NCI-H128 (cell line): Measurements from ENCODE around the gene BOLL.
"Not testable (repeated sequence)": the region's sequence is repeated elsewhere in the genome, so short reads cannot be mapped to it uniquely, and the experiment has no call there.

ENCODE experiments used
- DNase-seq: peaks from one replicate; lab custom pipeline; 2025; ENCODE audit not compliant: unreplicated experiment; lab: John Stamatoyannopoulos, UW

BOLL gene, protein sequence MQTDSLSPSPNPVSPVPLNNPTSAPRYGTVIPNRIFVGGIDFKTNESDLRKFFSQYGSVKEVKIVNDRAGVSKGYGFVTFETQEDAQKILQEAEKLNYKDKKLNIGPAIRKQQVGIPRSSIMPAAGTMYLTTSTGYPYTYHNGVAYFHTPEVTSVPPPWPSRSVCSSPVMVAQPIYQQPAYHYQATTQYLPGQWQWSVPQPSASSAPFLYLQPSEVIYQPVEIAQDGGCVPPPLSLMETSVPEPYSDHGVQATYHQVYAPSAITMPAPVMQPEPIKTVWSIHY

GRCh38 chr2:197784956-197785941 lies at the start of gene BOLL:
Gene BOLL, minus strand, starts transcription at chr2:197785319. Its CDS starts 3,469 bp downstream, at chr2:197781850.
- no peak for DNase-seq

- DNase-seq = not testable (repeated sequence)
These were observed 49.7 kb upstream of the BOLL start for GRCh38 chr2:197834771-197835170.

GRCh38 chr2:197828464-197829135 lies 43.5 kb upstream of the BOLL start:
- no peak for DNase-seq

- DNase-seq = no peak
These were observed 42.5 kb upstream of the BOLL start for GRCh38 chr2:197827618-197828017.

- no peak for DNase-seq
These were observed 37.2 kb upstream of the BOLL start for GRCh38 chr2:197822333-197822732.

DNA sequence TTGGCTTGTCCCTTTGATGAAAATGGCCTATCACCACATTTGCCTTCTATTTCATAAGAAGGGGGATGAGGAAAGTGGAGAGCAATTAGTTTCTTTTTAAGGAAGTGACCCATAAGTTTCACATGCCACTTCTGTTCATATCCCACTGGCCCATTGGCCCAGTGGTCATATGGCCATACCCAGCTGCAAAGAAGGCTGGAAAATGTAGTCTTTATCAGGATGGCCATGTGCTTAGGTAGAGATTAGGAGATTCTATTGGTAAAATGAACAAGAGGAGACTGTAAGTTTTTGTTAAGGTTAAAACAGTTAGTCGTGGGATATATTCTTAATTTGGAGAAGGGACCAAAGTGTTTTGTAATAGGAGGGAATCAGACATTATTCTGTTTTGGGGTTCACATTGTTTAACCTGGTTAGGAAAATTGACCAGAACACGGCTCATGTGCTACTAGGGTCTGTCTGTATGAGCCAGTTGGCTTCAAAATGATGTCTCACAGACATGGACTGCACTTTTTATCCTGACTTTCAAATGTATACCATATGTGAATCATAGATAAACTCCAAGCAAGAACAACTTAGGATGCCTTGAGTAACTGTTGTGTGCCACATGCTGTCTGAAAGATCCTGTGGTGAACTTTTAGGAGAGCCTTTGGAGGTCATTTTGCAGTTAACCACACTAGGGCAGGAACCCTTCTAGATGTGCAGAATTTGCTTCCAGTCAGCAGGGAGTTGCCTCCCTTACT lies 36.6 kb upstream of the BOLL start:
- no peak for DNase-seq

- no peak for DNase-seq
These were observed 29.4 kb upstream of the BOLL start for GRCh38 chr2:197814526-197814925.

DNA sequence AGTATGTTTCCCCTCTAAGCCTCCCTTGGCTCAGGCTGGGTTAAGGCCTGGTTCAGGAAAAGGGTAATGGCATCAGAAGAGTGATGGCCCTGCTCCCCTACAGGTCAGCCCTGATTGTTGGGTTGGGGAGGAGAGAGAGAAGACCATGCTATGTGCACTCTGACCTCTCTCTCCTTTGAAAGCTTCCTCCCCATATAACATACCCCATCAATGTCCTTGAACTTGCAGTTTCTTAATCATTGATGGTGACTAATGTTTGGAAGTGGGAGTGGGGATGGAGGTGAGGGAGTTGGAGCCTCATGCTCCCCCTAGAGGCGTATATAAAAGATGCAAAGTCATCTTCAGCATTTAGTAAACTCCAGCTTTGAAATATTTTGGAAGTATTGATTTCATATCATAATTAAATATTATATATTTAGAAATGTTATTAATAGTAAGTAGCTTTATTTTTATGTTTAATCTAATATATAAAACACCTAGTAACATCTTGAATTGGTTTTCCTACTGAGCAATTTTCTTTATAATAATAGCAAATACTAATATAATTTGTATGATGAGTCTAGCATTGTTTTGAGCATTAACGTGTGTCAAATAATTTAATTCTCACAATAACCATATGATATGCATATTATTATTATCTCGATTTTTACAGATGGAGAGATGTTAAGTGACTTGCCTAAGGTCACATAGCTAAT lies 28.1 kb upstream of the BOLL start:
- no peak for DNase-seq

GRCh38 chr2:197810491-197810890 lies 25.4 kb upstream of the BOLL start:
- no peak for DNase-seq

DNA sequence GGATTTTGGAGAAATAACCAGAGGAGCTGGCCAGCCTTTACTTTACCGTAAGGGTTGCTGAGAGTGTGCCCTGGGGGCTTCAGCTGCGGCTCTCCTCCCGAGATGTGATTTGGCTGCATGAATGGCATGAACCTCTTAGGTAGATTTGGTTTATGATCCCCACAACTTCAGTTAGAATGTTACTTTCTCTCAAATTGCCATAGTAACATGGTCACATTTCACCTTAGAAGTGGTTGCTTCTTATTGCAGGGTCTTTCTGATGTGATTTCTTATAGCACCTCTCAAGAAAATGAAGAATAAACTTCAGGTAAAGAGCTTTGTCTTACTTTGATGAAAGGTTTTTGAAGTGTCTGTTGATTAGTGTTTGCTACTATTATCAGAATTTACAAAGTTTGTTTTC lies 24.9 kb upstream of the BOLL start:
- no peak for DNase-seq

- DNase-seq = no peak
These were observed 23.9 kb upstream of the BOLL start for GRCh38 chr2:197809064-197809463.

GRCh38 chr2:197805715-197806633 lies 20.9 kb upstream of the BOLL start:
- DNase-seq = no peak

- no peak for DNase-seq
These were observed 19.9 kb upstream of the BOLL start for GRCh38 chr2:197804758-197805714.

- peak; percentile 69 for DNase-seq
These were observed 19.1 kb upstream of the BOLL start, which contains the start of gene PLCL1 for GRCh38 chr2:197804049-197804757. Gene PLCL1, plus strand, starts transcription at chr2:197804593.

DNA sequence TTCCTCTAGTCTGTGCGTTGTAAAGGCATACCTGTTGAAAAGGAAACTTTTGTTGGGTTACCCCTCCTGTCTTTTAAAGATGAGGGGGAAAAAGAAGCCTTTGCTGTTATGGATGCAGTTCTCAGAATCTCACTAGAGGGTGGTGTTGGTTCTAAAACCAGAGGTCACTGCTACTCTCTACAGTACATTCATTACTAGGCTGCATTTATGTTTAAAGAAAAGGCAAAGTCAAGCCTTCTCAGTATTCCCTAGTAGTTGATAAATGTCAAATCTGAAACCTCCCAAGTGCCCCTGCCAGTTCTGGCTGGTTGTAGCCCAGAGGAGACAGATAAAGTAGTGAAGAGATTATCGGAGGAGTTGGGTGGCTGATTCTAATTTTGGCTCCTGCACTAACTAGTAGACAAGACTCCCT lies 17.9 kb upstream of the BOLL start:
- no peak for DNase-seq

DNA sequence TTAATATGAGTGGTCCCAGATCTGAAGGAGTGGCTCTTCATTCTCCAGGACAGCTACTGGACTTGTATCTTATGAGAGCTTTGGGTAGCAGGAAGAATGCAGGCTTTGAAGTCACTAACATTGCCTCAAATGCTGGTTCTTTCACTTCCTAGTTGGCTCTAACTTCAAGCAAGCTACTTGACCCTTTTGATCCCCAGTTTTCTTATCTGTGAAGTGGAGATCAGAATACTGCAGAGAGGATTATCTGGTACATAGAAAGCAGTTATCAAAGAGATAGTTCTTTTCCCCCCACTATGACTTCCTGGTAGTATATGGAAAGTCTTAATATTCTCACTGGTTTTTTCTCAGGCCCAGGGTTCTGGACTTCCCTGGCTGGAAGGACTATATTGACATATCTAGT lies 15.9 kb upstream of the BOLL start:
- no peak for DNase-seq

DNA sequence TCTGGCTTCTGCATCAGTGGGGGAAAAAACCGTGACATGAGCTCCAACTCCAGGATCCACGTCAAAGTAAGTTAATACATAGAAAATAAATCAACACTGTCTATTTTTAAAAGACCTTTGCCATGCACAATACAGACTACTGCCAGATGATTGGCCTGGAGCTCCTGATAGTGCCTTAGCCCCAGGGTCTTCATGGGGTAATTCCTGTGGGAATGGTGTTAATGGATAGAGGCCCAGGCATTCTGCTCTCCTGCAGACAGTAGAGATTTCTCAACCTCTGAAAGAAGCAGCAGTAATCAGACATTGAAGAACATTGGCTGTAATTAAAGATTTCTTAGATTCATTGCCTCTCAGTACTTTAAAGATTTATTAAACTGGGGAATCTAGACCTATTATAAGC lies 15.0 kb upstream of the BOLL start:
- DNase-seq = no peak
